Mammary epithelial cell (primary cell): Measurements from ENCODE around the gene CRYBB1.

ENCODE experiments used
- CTCF ChIP-seq, 2 donors: IDR thresholded peaks in 1 of 2; conservative IDR thresholded peaks in 1 of 2; 2 replicates each; pipeline ENCODE4 v1.5.1; 2011 to 2012; ENCODE audit warnings: inconsistent platforms in 2 of 2, low read length in 2 of 2, mild to moderate bottlenecking in 2 of 2, control low read depth in 1 of 2, low read depth in 1 of 2; ENCODE audit not compliant: insufficient read depth in 1 of 2; ENCODE audit errors: extremely low read depth in 1 of 2
- EZH2 ChIP-seq: IDR thresholded peaks from 2 replicates; pipeline ENCODE4 v1.6.1; 2012; ENCODE audit warnings: low read length, inconsistent platforms, borderline replicate concordance

- TF ChIP-seq CTCF (conservative IDR thresholded peaks at IDR 0.05 in 1 of 2, IDR thresholded peaks at IDR 0.05 in 1 of 2; ENCODE audit: extremely low read depth in 1 of 2, insufficient read depth in 1 of 2, low read depth in 1 of 2, low read length in 2 of 2): no peak
- TF ChIP-seq EZH2: no peak
These were observed 13.5 kb downstream of the CRYBB1 start for GRCh38 chr22:26604368-26604767.
